GM23338 (cell line): Measurements from ENCODE around the gene MICB.

Experiments used
- CREB1 ChIP-seq: fragments of 250-450 bp; sonication (Bioruptor Pico); IDR thresholded peaks from 2 replicates; pipeline ENCODE4 v1.5.0; 2020; ENCODE audit warnings: low read depth, mild to moderate bottlenecking, moderate library complexity
- CTCF ChIP-seq, 2 experiments: fragments of 200-600 bp in 1 of 2; sonication (generic) in 1 of 2; conservative IDR thresholded peaks; 2 replicates each; pipeline versions ENCODE4 v1.5.1 to v1.6.1; 2016 to 2017; ENCODE audit warnings: antibody characterized with exemption in 2 of 2, low read depth in 2 of 2, mild to moderate bottlenecking in 2 of 2, moderate library complexity in 1 of 2
- EZH2phosphoT487 ChIP-seq: fragments of 200-600 bp; sonication (generic); IDR thresholded peaks from one replicate; pipeline ENCODE4 v1.8.1; 2018; ENCODE audit warnings: antibody characterized with exemption; ENCODE audit not compliant: unreplicated experiment

GRCh38 chr6:31547727-31548543 lies 50.0 kb downstream of the MICB start:
- TF ChIP-seq CTCF (conservative IDR thresholded peaks at IDR 0.05; ENCODE audit: low read depth in 2 of 2): no peak
- TF ChIP-seq CREB1: no peak
- TF ChIP-seq EZH2phosphoT487: no peak
